Activated CD8-positive, alpha-beta T cell treated with anti-CD3 and anti-CD28 coated beads for 36 hours (primary cell): ENCODE measurements around the gene HAGH. TPM values are rescaled to one million over a fixed set of nuclear protein-coding genes. Genes with fewer than 3 reads are reported as not detected.
A peak's percentile ranks its signal among the peaks of the same experiment; 100 is the strongest.

Experiments used
- ATAC-seq: fragments of 200-7000 bp; cut with Tn5 transposase; one replicate; pipeline ENCODE4 v1.10.0; 2021; ENCODE audit warnings: mild to moderate bottlenecking, moderate library complexity
- CTCF ChIA-PET: fragments of 350-600 bp; sonication (Branson Sonifier 250); formaldehyde crosslinking; loops from one replicate; lab custom pipeline; 2021; ENCODE audit warnings: antibody characterized with exemption; lab: Charles Lee
- POLR2A ChIA-PET: fragments of 350-600 bp; sonication (Branson Sonifier 250); formaldehyde crosslinking; loops from one replicate; lab custom pipeline; 2021; ENCODE audit warnings: antibody characterized with exemption; lab: Charles Lee
- DNase-seq: peaks from one replicate; pipeline ENCODE4 v3.0.0-alpha.2; 2020
- H3K27ac Mint-ChIP-seq: one replicate; pipeline ENCODE4 v1.8.0; 2021; ENCODE audit warnings: mild to moderate bottlenecking, mixed read lengths
- H3K27me3 Mint-ChIP-seq: one replicate; pipeline ENCODE4 v1.8.0; 2021; ENCODE audit warnings: mixed read lengths
- H3K36me3 Mint-ChIP-seq: one replicate; pipeline ENCODE4 v1.8.0; 2021; ENCODE audit warnings: low read depth, mixed read lengths
- H3K4me1 Mint-ChIP-seq: one replicate; pipeline ENCODE4 v1.8.0; 2021; ENCODE audit warnings: low read depth, mixed read lengths
- H3K4me3 Mint-ChIP-seq: one replicate; pipeline ENCODE4 v1.8.0; 2021; ENCODE audit warnings: mild to moderate bottlenecking, moderate library complexity, mixed read lengths
- H3K9me3 Mint-ChIP-seq: one replicate; pipeline ENCODE4 v1.8.0; 2021; ENCODE audit warnings: mixed read lengths
- CTCF ChIP-seq: fragments of 200-600 bp; IDR thresholded peaks from one replicate; pipeline ENCODE4 v1.8.0; 2022; ENCODE audit warnings: antibody characterized with exemption, mild to moderate bottlenecking
- intact Hi-C: fragments of 100-400 bp; cut with micrococcal nuclease; formaldehyde crosslinking; loops from one replicate; pipeline ENCODE4 v1.10.0; 2022
- total RNA-seq, 2 experiments: library from RNA; stranded (reverse); gene quantifications; one replicate each; pipeline ENCODE4 v1.2.3, GENCODE V29; 2021

Gene HAGH
- total RNA-seq, 2 experiments from 2014 or later = 32.0 to 35.7 TPM

- H3K4me1 Mint-ChIP-seq = peaks cover 9% of the 10 kb centered on the region
- H3K4me3 Mint-ChIP-seq = no peak overlapping the region
- ChIA-PET CTCF (interaction anchor here (0.6 to 3.8 kb wide), 7 partner anchors 16 to 279 kb away, joined by 3 to 29 read pairs (median 4); partner anchors contain the start of genes MSRB1, NUBP2 and SPSB3), POLR2A (no interaction called here)
- H3K36me3 Mint-ChIP-seq = no peaks in the 10 kb centered on the region
- no peak for TF ChIP-seq CTCF
- H3K27ac Mint-ChIP-seq = no peak overlapping the region
- ATAC-seq (no peak), DNase-seq (no peak)
- intact Hi-C loops = loop anchor here (5.0 kb wide), 1 partner anchor 56 kb away; the partner anchor contains the start of gene HS3ST6
- H3K27me3 Mint-ChIP-seq = peaks cover 21% of the 10 kb centered on the region
- no peaks in the 10 kb centered on the region for H3K9me3 Mint-ChIP-seq
Measured at GRCh38 chr16:1861730-1862129, 35.1 kb upstream of the HAGH start.

DNA sequence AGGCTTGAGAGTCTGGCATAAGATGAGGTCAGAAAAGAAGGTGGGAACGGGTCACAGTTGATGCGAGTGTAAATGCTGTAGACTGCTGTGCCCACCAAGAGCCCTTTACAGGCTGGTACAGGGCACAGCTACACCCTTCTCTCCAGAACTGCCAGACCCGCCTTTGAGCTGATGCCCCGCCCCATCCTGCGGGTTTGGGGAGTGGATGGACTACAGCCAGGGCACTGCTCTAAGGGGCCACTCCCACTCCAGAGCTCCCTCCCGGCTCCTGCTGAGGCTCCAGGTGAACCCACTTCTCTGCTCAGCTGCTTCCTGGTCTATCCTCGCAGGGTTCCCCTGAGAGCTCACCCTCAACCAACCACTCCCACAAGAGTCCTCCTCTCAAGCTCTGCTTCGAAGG lies 33.0 kb upstream of the HAGH start:
- Mint-ChIP-seq H3K4me1 (peaks cover 22% of the 10 kb centered on the region), H3K27ac (no peak overlapping the region), H3K9me3 (no peaks in the 10 kb centered on the region), H3K36me3 (no peaks in the 10 kb centered on the region), H3K4me3 (no peak overlapping the region), H3K27me3 (peaks cover 19% of the 10 kb centered on the region)
- no peak for DNase-seq
- ATAC-seq = no peak
- CTCF ChIA-PET = interaction anchor here (1.0 to 1.7 kb wide), 3 partner anchors 13 to 70 kb away, joined by 3 to 4 read pairs (median 3); no protein-coding TSS in a partner anchor
- intact Hi-C loops = loop anchor here (5.0 kb wide), 1 partner anchor 58 kb away; the partner anchor contains the start of gene HS3ST6
- TF ChIP-seq CTCF = no peak
- POLR2A ChIA-PET = interaction anchor here (0.7 kb wide), 1 partner anchor 968 kb away, joined by 3 read pairs; no protein-coding TSS in a partner anchor

GRCh38 chr16:1858189-1858865 lies 31.7 kb upstream of the HAGH start:
- TF ChIP-seq CTCF = no peak

DNA sequence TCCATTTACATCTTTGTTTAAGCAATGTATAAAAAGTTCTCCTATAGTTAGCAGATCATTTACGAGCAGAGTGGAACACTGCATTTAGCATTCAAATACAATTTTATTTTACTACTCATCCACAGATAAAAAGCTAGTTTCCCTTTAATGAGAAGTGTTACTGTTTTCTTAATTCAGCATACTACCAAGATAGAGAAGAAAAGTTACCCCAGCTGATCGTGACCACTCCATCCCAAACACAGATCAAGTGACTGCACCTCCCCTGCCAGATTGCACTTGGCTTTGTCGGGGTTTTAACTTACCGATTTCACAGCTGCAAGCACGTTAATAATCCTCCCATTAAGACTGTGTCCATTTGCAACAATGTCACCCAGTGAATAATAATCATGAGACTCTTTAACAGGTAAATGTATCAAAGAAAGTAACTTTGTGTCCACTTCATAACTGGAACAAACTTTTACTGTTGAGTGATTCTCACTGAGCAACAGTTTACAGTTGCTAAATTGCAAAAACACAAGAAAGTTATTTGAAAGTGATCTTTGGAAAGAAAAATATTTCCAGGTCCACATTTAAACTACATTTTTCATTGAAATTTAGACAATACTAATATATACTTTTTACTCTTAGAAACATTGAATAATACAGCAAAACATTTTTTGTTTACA lies 30.9 kb upstream of the HAGH start:
- Mint-ChIP-seq H3K27ac (peak overlapping the region; percentile 47), H3K4me1 (peaks cover 24% of the 10 kb centered on the region), H3K4me3 (no peak overlapping the region), H3K36me3 (no peaks in the 10 kb centered on the region), H3K27me3 (peaks cover 17% of the 10 kb centered on the region), H3K9me3 (no peaks in the 10 kb centered on the region)
- ATAC-seq (no peak), DNase-seq (no peak)
- TF ChIP-seq CTCF = no peak
- ChIA-PET POLR2A (interaction anchor here (1.0 to 1.9 kb wide), 3 partner anchors 13 to 107 kb away, joined by 3 to 9 read pairs (median 5); partner anchors contain the start of gene RPS2), CTCF (interaction anchor here (0.7 to 1.0 kb wide), 4 partner anchors 9 to 146 kb away, joined by 3 read pairs; partner anchors contain the start of gene NUBP2)
- intact Hi-C loops = no loop called here

More at GRCh38 chr16:1858189-1858865, 31.7 kb upstream of the HAGH start:
- ChIA-PET POLR2A (interaction anchor here (1.0 to 1.4 kb wide), 2 partner anchors 12 to 107 kb away, joined by 3 to 5 read pairs; partner anchors contain the start of gene RPS2), CTCF (interaction anchor here (0.7 to 1.7 kb wide), 2 partner anchors 12 to 71 kb away, joined by 3 read pairs; no protein-coding TSS in a partner anchor)
- peaks cover 17% of the 10 kb centered on the region for H3K27me3 Mint-ChIP-seq
- H3K9me3 Mint-ChIP-seq = no peaks in the 10 kb centered on the region
- H3K27ac Mint-ChIP-seq = no peak overlapping the region
- intact Hi-C loops = no loop called here
- no peak for DNase-seq
- no peaks in the 10 kb centered on the region for H3K36me3 Mint-ChIP-seq
- no peak overlapping the region for H3K4me3 Mint-ChIP-seq
- ATAC-seq = no peak
- peaks cover 24% of the 10 kb centered on the region for H3K4me1 Mint-ChIP-seq
